Measurements from ENCODE around the gene CWC22.

Gene CWC22

GRCh38 chr2:179990676-179991317, 16.3 kb downstream of the CWC22 start:
- H3K36me3 ChIP-seq (ENCODE audit: insufficient read depth, insufficient read length, low read length) = peaks cover 65% of the 10 kb centered on the region
- H3K4me3 ChIP-seq (ENCODE audit: insufficient read length, low read depth) = no peak overlapping the region
- no peaks in the 10 kb centered on the region for H3K27me3 ChIP-seq (ENCODE audit: insufficient read depth, insufficient read length)
- H3K9me3 ChIP-seq (ENCODE audit: insufficient read depth, low read length) = no peaks in the 10 kb centered on the region
- H3K4me1 ChIP-seq (ENCODE audit: insufficient read depth, insufficient read length) = no peaks in the 10 kb centered on the region
- no peak overlapping the region for H3K9ac ChIP-seq (ENCODE audit: insufficient read length, low read depth)
- no peak for TF ChIP-seq ZNF274 (IDR thresholded peaks at IDR 0.05; ENCODE audit: low read depth, low read length)
- TF ChIP-seq SUZ12 (IDR thresholded peaks at IDR 0.05; ENCODE audit: extremely low read depth, insufficient read depth, insufficient read length) = no peak
- TF ChIP-seq YY1 (IDR thresholded peaks at IDR 0.05; ENCODE audit: insufficient read depth, insufficient read length) = no peak
- DNase-seq (ENCODE audit: low read depth, low spot score) = no peak

DNA sequence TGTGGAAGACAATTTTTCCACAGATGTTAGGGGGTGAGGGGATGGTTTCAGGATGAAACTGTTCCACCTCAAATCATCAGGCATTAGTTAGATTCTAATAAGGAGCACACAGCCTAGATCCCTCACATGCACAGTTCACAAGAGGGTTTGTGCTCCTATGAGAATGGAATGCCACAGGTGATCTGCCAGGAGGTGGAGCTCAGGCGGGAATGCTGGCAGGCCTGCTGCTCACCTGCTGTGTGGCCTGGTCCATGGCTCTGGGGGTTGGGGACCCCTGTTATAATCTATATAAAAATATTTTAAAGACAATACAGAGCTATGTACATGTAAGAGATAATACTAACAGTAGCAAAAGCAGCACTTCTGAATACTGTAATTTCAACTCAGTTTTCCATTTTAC, 19.2 kb downstream of the CWC22 start:
- Histone ChIP-seq H3K27me3 (ENCODE audit: insufficient read depth, insufficient read length) (no peaks in the 10 kb centered on the region), H3K36me3 (ENCODE audit: insufficient read depth, insufficient read length, low read length) (peaks cover 87% of the 10 kb centered on the region), H3K9ac (ENCODE audit: insufficient read length, low read depth) (no peak overlapping the region), H3K4me1 (ENCODE audit: insufficient read depth, insufficient read length) (no peaks in the 10 kb centered on the region), H3K9me3 (ENCODE audit: insufficient read depth, low read length) (no peaks in the 10 kb centered on the region), H3K4me3 (ENCODE audit: insufficient read length, low read depth) (no peak overlapping the region)
- TF ChIP-seq YY1 (IDR thresholded peaks at IDR 0.05; ENCODE audit: insufficient read depth, insufficient read length) (no peak), SUZ12 (IDR thresholded peaks at IDR 0.05; ENCODE audit: extremely low read depth, insufficient read depth, insufficient read length) (no peak), ZNF274 (IDR thresholded peaks at IDR 0.05; ENCODE audit: low read depth, low read length) (no peak)
- no peak for DNase-seq (ENCODE audit: low read depth, low spot score)

- no peak for DNase-seq (ENCODE audit: low read depth, low spot score)
- Histone ChIP-seq H3K4me1 (ENCODE audit: insufficient read depth, insufficient read length) (no peaks in the 10 kb centered on the region), H3K9me3 (ENCODE audit: insufficient read depth, low read length) (no peaks in the 10 kb centered on the region), H3K9ac (ENCODE audit: insufficient read length, low read depth) (no peak overlapping the region), H3K4me3 (ENCODE audit: insufficient read length, low read depth) (no peak overlapping the region), H3K27me3 (ENCODE audit: insufficient read depth, insufficient read length) (no peaks in the 10 kb centered on the region), H3K36me3 (ENCODE audit: insufficient read depth, insufficient read length, low read length) (peaks cover 84% of the 10 kb centered on the region)
- TF ChIP-seq SUZ12 (IDR thresholded peaks at IDR 0.05; ENCODE audit: extremely low read depth, insufficient read depth, insufficient read length) = no peak
- no peak for TF ChIP-seq ZNF274 (IDR thresholded peaks at IDR 0.05; ENCODE audit: low read depth, low read length)
- TF ChIP-seq YY1 (IDR thresholded peaks at IDR 0.05; ENCODE audit: insufficient read depth, insufficient read length) = no peak
Measured at GRCh38 chr2:179985163-179985820, 21.8 kb downstream of the CWC22 start.

GRCh38 chr2:179983250-179983932, 23.7 kb downstream of the CWC22 start:
- no peak overlapping the region for H3K4me3 ChIP-seq (ENCODE audit: insufficient read length, low read depth)
- no peaks in the 10 kb centered on the region for H3K27me3 ChIP-seq (ENCODE audit: insufficient read depth, insufficient read length)
- H3K9me3 ChIP-seq (ENCODE audit: insufficient read depth, low read length) = no peaks in the 10 kb centered on the region
- DNase-seq (ENCODE audit: low read depth, low spot score) = no peak
- no peak overlapping the region for H3K9ac ChIP-seq (ENCODE audit: insufficient read length, low read depth)
- peaks cover 86% of the 10 kb centered on the region for H3K36me3 ChIP-seq (ENCODE audit: insufficient read depth, insufficient read length, low read length)
- no peaks in the 10 kb centered on the region for H3K4me1 ChIP-seq (ENCODE audit: insufficient read depth, insufficient read length)
- TF ChIP-seq ZNF274 (IDR thresholded peaks at IDR 0.05; ENCODE audit: low read depth, low read length) (no peak), YY1 (IDR thresholded peaks at IDR 0.05; ENCODE audit: insufficient read depth, insufficient read length) (no peak), SUZ12 (IDR thresholded peaks at IDR 0.05; ENCODE audit: extremely low read depth, insufficient read depth, insufficient read length) (no peak)

DNA sequence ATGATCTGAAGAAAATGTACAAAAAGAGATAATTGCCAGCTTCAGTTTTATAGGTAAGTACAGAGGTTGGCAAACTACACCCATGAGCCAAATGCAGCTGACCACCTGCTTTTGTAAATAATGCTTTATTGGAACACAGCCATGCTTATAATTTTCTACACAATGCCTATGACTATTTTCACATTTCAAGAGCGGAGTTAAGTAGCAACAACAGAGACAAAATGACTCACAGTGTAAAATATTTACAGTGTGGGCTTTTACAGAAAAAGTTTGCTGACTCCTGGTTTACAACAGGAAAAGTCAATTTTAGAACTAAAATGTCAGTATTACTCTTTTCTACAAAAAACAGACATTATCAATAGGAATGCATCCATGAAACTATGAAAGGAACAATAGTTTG, 26.0 kb downstream of the CWC22 start:
- Histone ChIP-seq H3K36me3 (ENCODE audit: insufficient read depth, insufficient read length, low read length) (peaks cover 78% of the 10 kb centered on the region), H3K4me1 (ENCODE audit: insufficient read depth, insufficient read length) (no peaks in the 10 kb centered on the region), H3K4me3 (ENCODE audit: insufficient read length, low read depth) (no peak overlapping the region), H3K27me3 (ENCODE audit: insufficient read depth, insufficient read length) (no peaks in the 10 kb centered on the region), H3K9ac (ENCODE audit: insufficient read length, low read depth) (no peak overlapping the region), H3K9me3 (ENCODE audit: insufficient read depth, low read length) (no peaks in the 10 kb centered on the region)
- DNase-seq (ENCODE audit: low read depth, low spot score) = no peak
- TF ChIP-seq SUZ12 (IDR thresholded peaks at IDR 0.05; ENCODE audit: extremely low read depth, insufficient read depth, insufficient read length) (no peak), ZNF274 (IDR thresholded peaks at IDR 0.05; ENCODE audit: low read depth, low read length) (no peak), YY1 (IDR thresholded peaks at IDR 0.05; ENCODE audit: insufficient read depth, insufficient read length) (no peak)

- Histone ChIP-seq H3K27me3 (ENCODE audit: insufficient read depth, insufficient read length) (no peaks in the 10 kb centered on the region), H3K9ac (ENCODE audit: insufficient read length, low read depth) (no peak overlapping the region), H3K4me1 (ENCODE audit: insufficient read depth, insufficient read length) (no peaks in the 10 kb centered on the region), H3K4me3 (ENCODE audit: insufficient read length, low read depth) (no peak overlapping the region), H3K36me3 (ENCODE audit: insufficient read depth, insufficient read length, low read length) (peaks cover 61% of the 10 kb centered on the region), H3K9me3 (ENCODE audit: insufficient read depth, low read length) (no peaks in the 10 kb centered on the region)
- TF ChIP-seq SUZ12 (IDR thresholded peaks at IDR 0.05; ENCODE audit: extremely low read depth, insufficient read depth, insufficient read length) (no peak), ZNF274 (IDR thresholded peaks at IDR 0.05; ENCODE audit: low read depth, low read length) (no peak), YY1 (IDR thresholded peaks at IDR 0.05; ENCODE audit: insufficient read depth, insufficient read length) (no peak)
- DNase-seq (ENCODE audit: low read depth, low spot score) = no peak
Measured at GRCh38 chr2:179974761-179975160, 32.3 kb downstream of the CWC22 start.

GRCh38 chr2:179966778-179967394, 40.2 kb downstream of the CWC22 start:
- peaks cover 78% of the 10 kb centered on the region for H3K36me3 ChIP-seq (ENCODE audit: insufficient read depth, insufficient read length, low read length)
- TF ChIP-seq SUZ12 (IDR thresholded peaks at IDR 0.05; ENCODE audit: extremely low read depth, insufficient read depth, insufficient read length) (no peak), YY1 (IDR thresholded peaks at IDR 0.05; ENCODE audit: insufficient read depth, insufficient read length) (no peak), ZNF274 (IDR thresholded peaks at IDR 0.05; ENCODE audit: low read depth, low read length) (no peak)

More at GRCh38 chr2:179966778-179967394, 40.2 kb downstream of the CWC22 start:
- no peak for DNase-seq (ENCODE audit: low read depth, low spot score)
- Histone ChIP-seq H3K4me3 (ENCODE audit: insufficient read length, low read depth) (no peak overlapping the region), H3K9ac (ENCODE audit: insufficient read length, low read depth) (no peak overlapping the region), H3K9me3 (ENCODE audit: insufficient read depth, low read length) (no peaks in the 10 kb centered on the region), H3K27me3 (ENCODE audit: insufficient read depth, insufficient read length) (no peaks in the 10 kb centered on the region), H3K4me1 (ENCODE audit: insufficient read depth, insufficient read length) (no peaks in the 10 kb centered on the region)
